Common myeloid progenitor, CD34-positive (primary cell): ENCODE data around the gene ZRANB3.
A peak's percentile ranks its signal among the peaks of the same experiment; 100 is the strongest.
"Not testable (repeated sequence)": the region's sequence is repeated elsewhere in the genome, so short reads cannot be mapped to it uniquely, and the experiment has no call there.

Experiments
- CTCF ChIA-PET: fragments of 350-600 bp; sonication (Branson Sonifier 250); formaldehyde crosslinking; loops from one replicate; lab custom pipeline; 2021; ENCODE audit warnings: antibody characterized with exemption; lab: Charles Lee
- POLR2A ChIA-PET: fragments of 350-600 bp; sonication (Branson Sonifier 250); formaldehyde crosslinking; loops from one replicate; lab custom pipeline; 2021; ENCODE audit warnings: antibody characterized with exemption; lab: Charles Lee
- DNase-seq, 3 donors: peaks; one replicate each; pipeline versions ENCODE4 v3.0.0 to v3.0.0-alpha.2; 2013
- H3K27ac ChIP-seq, 2 experiments: 1 replicate in 1 of 2; 2 replicates in 1 of 2; pipeline ENCODE4 v1.7.0; 2013; ENCODE audit warnings: inconsistent platforms in 2 of 2, low read length in 2 of 2, mild to moderate bottlenecking in 2 of 2, low read depth in 1 of 2, moderate library complexity in 1 of 2; ENCODE audit not compliant: severe bottlenecking in 2 of 2, insufficient read depth in 1 of 2, poor library complexity in 1 of 2
- H3K27me3 ChIP-seq, 5 experiments: replicated peaks in 2 of 5; 1 replicate in 3 of 5; 2 replicates in 2 of 5; pipeline versions ENCODE4 v1.6.1 to v1.7.0; 2013; ENCODE audit warnings: low read length in 4 of 5, mild to moderate bottlenecking in 2 of 5, moderate library complexity in 2 of 5, inconsistent platforms in 1 of 5; ENCODE audit not compliant: insufficient read depth in 5 of 5, control insufficient read depth in 4 of 5
- H3K36me3 ChIP-seq, 4 experiments: 1 replicate in 2 of 4; 2 replicates in 2 of 4; pipeline versions ENCODE4 v1.6.1 to v1.7.0; 2013; ENCODE audit warnings: low read length in 3 of 4, control low read depth in 1 of 4, mild to moderate bottlenecking in 1 of 4; ENCODE audit not compliant: control insufficient read depth in 4 of 4, insufficient read depth in 4 of 4
- H3K4me1 ChIP-seq, 4 experiments: 1 replicate in 3 of 4; 2 replicates in 1 of 4; pipeline versions ENCODE4 v1.6.1 to v1.7.1; 2013; ENCODE audit warnings: low read length in 3 of 4, mild to moderate bottlenecking in 3 of 4, control low read depth in 1 of 4, inconsistent platforms in 1 of 4, moderate library complexity in 1 of 4; ENCODE audit not compliant: control insufficient read depth in 4 of 4, insufficient read depth in 4 of 4; ENCODE audit errors: control extremely low read depth in 1 of 4
- H3K4me3 ChIP-seq, 7 experiments: 1 replicate in 4 of 7; 2 replicates in 3 of 7; pipeline versions ENCODE4 v1.5.1 to v1.7.0; 2013; ENCODE audit warnings: mild to moderate bottlenecking in 7 of 7, low read length in 6 of 7, moderate library complexity in 6 of 7, inconsistent platforms in 2 of 7, low read depth in 2 of 7, control low read depth in 1 of 7; ENCODE audit not compliant: insufficient read depth in 4 of 7, control insufficient read depth in 1 of 7; ENCODE audit errors: extremely low read depth in 1 of 7
- H3K9me3 ChIP-seq, 5 experiments: 1 replicate in 4 of 5; 2 replicates in 1 of 5; pipeline versions ENCODE4 v1.6.1 to v1.7.1; 2013; ENCODE audit warnings: low read length in 4 of 5, mild to moderate bottlenecking in 2 of 5, inconsistent platforms in 1 of 5, low read depth in 1 of 5, moderate library complexity in 1 of 5; ENCODE audit not compliant: control insufficient read depth in 4 of 5, insufficient read depth in 2 of 5; ENCODE audit errors: control extremely low read depth in 1 of 5
- WGBS: methylation state at CpG from one replicate; pipeline ENCODE4 v1.1.5; 2013; ENCODE audit not compliant: insufficient coverage; 5-methylcytosine and 5-hydroxymethylcytosine counted together

ZRANB3 gene

DNA sequence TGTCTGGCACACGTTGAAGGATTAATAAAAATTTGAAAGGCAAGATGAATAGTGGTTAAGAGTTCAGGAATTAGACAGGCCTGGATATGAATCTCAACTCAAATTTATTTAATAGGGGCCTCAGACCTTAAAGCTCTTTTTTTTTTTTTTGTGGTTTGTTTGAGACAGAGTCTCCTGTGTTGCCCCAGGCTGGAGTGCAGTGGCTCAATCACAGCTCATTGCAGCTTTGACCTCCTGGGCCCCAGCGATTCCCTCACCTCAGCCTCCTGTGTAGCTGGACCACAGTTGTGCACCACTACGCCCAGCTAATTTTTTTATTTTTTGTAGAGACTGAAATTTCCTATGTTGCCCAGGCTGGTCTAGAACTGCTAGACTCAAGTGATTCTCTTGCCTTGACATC is 3.0 kb downstream of the ZRANB3 start:
- Histone ChIP-seq H3K9me3 (peaks cover 0 to 3% (median 0%) of the 10 kb centered on the region in 5 experiments), H3K4me1 (peaks cover 10 to 18% (median 17%) of the 10 kb centered on the region in 4 experiments), H3K36me3 (peaks cover 3 to 4% (median 4%) of the 10 kb centered on the region in 4 experiments), H3K27me3 (no peaks in the 10 kb centered on the region), H3K4me3 (no peak overlapping the region), H3K27ac (no peak overlapping the region)
- DNase-seq = no peak
- 100% methylated on average over 2 of the region's 3 CpGs for WGBS
- CTCF ChIA-PET = interaction anchor here (1.0 kb wide), 1 partner anchor 23 kb away, joined by 3 read pairs; no protein-coding TSS in a partner anchor
- POLR2A ChIA-PET = no interaction called here

DNA sequence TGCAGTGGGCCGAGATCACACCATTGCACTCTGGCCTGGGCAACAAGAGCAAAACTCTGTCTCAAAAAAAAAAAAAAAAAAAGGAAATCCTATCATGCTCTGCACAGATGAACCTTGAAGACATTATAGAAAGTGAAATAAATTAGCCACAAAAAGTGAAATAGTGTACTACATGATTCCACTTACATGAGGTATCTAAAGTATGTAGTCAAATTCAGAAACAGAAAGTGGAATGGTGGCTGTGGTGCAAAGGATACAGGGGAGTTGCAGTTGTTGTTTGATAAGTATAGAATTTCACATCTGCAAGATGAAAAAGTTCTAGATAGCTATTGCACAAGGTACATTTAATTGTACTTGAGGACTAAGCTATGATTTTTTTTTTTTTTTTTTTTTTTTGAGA is 5.2 kb downstream of the ZRANB3 start:
- peaks cover 0 to 8% (median 0%) of the 10 kb centered on the region in 5 experiments for H3K9me3 ChIP-seq
- H3K36me3 ChIP-seq = peaks cover 3 to 13% (median 9%) of the 10 kb centered on the region in 4 experiments
- DNase-seq = no peak

DNA sequence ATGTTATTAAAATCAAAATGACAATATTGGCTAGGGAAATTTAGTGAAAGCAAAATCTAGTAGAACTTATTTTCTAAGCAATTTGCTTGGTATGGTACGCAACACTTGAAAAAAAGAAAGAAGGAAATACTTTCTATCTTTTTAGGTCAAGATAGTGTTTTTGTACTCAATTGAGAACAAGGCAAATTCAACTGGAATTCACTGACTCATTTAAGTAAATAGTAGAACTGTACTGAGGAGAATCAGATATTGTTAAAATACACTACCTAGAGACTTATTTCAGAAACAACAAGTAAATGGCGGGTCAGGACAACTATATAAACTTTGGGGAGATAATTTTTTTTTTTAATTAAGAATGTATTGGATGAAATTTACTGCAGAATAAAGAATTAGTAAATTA is 18.9 kb downstream of the ZRANB3 start:
- POLR2A ChIA-PET = no interaction called here
- no peak for DNase-seq

More for the DNA sequence above, 5.2 kb downstream of the ZRANB3 start:
- ChIA-PET POLR2A (no interaction called here), CTCF (no interaction called here)
- no peaks in the 10 kb centered on the region for H3K27me3 ChIP-seq
- no CpG with 5 or more reads among the region's 1 CpG for WGBS
- H3K4me1 ChIP-seq = peaks cover 0 to 13% (median 8%) of the 10 kb centered on the region in 4 experiments
- no peak overlapping the region for H3K27ac ChIP-seq
- no peak overlapping the region for H3K4me3 ChIP-seq

DNA sequence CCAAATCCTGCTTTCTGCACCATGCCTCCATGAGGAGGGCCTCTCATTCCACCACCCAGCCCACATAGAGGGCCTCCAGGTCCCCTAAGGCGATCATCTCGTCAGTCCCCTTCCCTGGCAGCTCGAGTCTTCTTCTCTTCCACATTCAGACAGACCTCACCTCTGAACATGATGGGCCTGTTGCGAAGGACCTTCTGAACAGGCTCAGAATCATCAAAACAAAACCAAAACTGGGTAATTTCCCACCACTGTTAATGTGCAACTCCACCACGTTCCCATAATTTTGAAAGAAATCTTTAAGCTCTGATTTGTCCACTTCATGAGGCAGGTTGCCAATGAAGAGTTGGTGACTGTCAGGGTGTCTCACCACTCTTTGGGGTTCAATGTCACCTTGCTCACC is 20.4 kb downstream of the ZRANB3 start:
- POLR2A ChIA-PET = no interaction called here
- 100% methylated on average over 4 of the region's 5 CpGs for WGBS

More for the DNA sequence above, 18.9 kb downstream of the ZRANB3 start:
- H3K27me3 ChIP-seq = no peaks in the 10 kb centered on the region
- H3K4me3 ChIP-seq = no peak overlapping the region
- WGBS = 100% methylated on average over 1 of the region's 2 CpGs
- H3K27ac ChIP-seq = no peak overlapping the region
- H3K36me3 ChIP-seq = peaks cover 0 to 12% (median 3%) of the 10 kb centered on the region in 4 experiments
- H3K9me3 ChIP-seq = peaks cover 2 to 40% (median 11%) of the 10 kb centered on the region in 5 experiments
- H3K4me1 ChIP-seq = no peaks in the 10 kb centered on the region
- CTCF ChIA-PET = no interaction called here

DNA sequence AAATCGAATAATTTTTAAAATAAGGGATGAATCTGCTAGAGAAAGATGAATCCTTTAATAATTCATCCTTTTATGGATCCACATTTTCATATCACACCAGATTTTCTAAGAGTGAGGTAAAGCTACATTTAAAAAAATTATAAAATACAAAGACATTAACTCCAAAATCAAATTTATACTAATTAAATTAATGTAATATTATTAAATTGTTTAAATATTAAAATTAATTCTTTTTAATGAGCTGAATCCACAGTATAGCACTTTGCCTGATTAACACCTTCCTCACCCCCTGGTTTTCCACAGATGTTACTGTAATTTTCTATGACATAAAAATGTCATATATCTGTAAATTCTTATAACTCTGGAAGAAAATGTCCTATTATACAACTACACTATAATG is 26.2 kb downstream of the ZRANB3 start:
- Histone ChIP-seq H3K36me3 (peaks cover 3 to 39% (median 9%) of the 10 kb centered on the region in 4 experiments), H3K27ac (no peak overlapping the region), H3K9me3 (peaks cover 0 to 17% (median 2%) of the 10 kb centered on the region in 5 experiments), H3K27me3 (no peaks in the 10 kb centered on the region), H3K4me3 (no peak overlapping the region), H3K4me1 (no peaks in the 10 kb centered on the region)
- no peak for DNase-seq
- no CpG with 5 or more reads among the region's 1 CpG for WGBS
- ChIA-PET POLR2A (no interaction called here), CTCF (interaction anchor here (1.1 kb wide), 1 partner anchor 23 kb away, joined by 3 read pairs; no protein-coding TSS in a partner anchor)

More for the DNA sequence above, 20.4 kb downstream of the ZRANB3 start:
- CTCF ChIA-PET = no interaction called here
- no peak for DNase-seq
- Histone ChIP-seq H3K9me3 (peaks cover 0 to 34% (median 8%) of the 10 kb centered on the region in 5 experiments), H3K4me3 (no peak overlapping the region), H3K36me3 (peaks cover 0 to 12% (median 3%) of the 10 kb centered on the region in 4 experiments), H3K4me1 (no peaks in the 10 kb centered on the region), H3K27me3 (no peaks in the 10 kb centered on the region), H3K27ac (no peak overlapping the region)

DNA sequence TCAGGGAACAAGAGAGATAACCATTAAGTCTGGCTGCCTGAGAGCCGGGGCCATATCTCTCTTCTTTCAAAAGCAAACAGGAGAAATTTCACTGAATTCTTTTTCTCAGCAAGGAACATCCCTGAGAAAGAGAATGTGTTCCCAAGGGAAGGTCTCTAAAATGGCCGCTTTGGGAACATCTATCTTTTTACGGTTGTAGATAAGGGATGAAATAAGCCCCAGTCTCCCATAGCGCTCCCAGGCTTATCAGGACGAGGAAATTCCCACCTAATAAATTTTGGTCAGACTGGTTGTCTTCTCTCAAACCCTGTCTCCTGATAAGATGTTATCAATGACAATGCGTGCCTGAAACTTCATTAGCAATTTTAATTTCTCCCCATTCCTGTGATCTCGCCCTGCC is 32.4 kb downstream of the ZRANB3 start:
- peak in 2 of 3 donors; percentile 25 to 30 for DNase-seq
- H3K27ac ChIP-seq, H3K4me1 ChIP-seq, H3K27me3 ChIP-seq, CTCF ChIA-PET, POLR2A ChIA-PET, H3K4me3 ChIP-seq: not testable (repeated sequence)
- Histone ChIP-seq H3K9me3 (peaks cover 6 to 40% (median 12%) of the 10 kb centered on the region in 5 experiments), H3K36me3 (peaks cover 6 to 48% (median 13%) of the 10 kb centered on the region in 4 experiments)
- WGBS = 94% methylated on average over 7 of the region's 7 CpGs

DNA sequence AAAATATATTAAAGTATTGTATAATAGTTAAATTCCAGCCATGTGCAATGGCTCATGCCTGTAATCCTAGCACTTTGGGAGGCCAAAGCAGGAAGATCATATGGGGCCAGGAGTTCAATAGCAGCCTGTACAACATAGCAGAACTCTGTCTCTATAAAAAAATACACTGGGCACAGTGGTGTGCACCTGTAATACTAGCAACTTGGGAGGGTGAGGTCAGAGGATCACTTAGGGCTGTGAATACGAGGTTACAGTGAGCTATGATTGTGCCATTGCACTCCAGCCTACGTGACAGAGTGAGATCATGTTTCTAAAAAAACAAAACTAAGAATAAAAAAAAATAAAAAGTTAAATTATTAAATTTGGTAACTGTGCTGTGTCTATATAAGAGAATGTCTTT is 36.1 kb downstream of the ZRANB3 start:
- H3K9me3 ChIP-seq = peaks cover 6 to 33% (median 9%) of the 10 kb centered on the region in 5 experiments
- H3K27ac ChIP-seq = no peak overlapping the region
- H3K27me3 ChIP-seq = no peaks in the 10 kb centered on the region
- no CpG with 5 or more reads among the region's 2 CpGs for WGBS
- ChIA-PET POLR2A (no interaction called here), CTCF (no interaction called here)
- H3K36me3 ChIP-seq = peaks cover 0 to 20% (median 6%) of the 10 kb centered on the region in 4 experiments
- no peak overlapping the region for H3K4me3 ChIP-seq
- DNase-seq = no peak
- H3K4me1 ChIP-seq = no peaks in the 10 kb centered on the region
